ENCODE results near the gene KLHDC10.
A peak's percentile ranks its signal among the peaks of the same experiment; 100 is the strongest.
"Not testable (repeated sequence)": the region's sequence is repeated elsewhere in the genome, so short reads cannot be mapped to it uniquely, and the experiment has no call there.

KLHDC10 gene

DNA sequence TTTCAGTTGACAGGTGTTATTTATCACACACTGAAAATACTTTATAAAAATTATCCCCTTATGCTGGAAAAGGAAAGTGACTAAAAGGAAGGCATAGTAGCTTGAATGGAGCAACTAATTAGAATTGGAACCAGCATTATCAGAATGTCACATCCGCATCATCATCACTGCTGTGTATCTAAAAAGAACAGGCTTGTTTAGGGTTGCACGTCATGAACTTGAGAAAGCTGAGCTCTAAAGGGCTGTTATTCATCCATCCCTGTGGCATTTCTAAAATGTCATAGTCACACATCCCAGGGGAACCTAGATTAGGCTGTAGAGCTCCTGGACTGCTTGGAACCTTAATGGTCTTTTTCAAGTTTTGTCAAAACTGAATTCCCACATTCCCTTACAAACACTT is 54.4 kb downstream of the KLHDC10 start:
- Histone ChIP-seq H3K27me3 (ENCODE audit: control insufficient read depth, insufficient read depth, low read length) (no peaks in the 10 kb centered on the region), H3K27ac (ENCODE audit: low read depth, low read length) (no peak overlapping the region), H3K4me1 (ENCODE audit: control insufficient read depth, insufficient read depth, low read length) (no peaks in the 10 kb centered on the region), H3K9me3 (ENCODE audit: control insufficient read depth, insufficient read depth, low read length) (no peaks in the 10 kb centered on the region), H3K36me3 (ENCODE audit: control insufficient read depth, insufficient read depth, low read length) (peaks cover 76% of the 10 kb centered on the region), H3K9ac (ENCODE audit: low read depth, low read length) (no peak overlapping the region), H3K4me3 (ENCODE audit: low read depth, low read length) (no peak overlapping the region)

DNA sequence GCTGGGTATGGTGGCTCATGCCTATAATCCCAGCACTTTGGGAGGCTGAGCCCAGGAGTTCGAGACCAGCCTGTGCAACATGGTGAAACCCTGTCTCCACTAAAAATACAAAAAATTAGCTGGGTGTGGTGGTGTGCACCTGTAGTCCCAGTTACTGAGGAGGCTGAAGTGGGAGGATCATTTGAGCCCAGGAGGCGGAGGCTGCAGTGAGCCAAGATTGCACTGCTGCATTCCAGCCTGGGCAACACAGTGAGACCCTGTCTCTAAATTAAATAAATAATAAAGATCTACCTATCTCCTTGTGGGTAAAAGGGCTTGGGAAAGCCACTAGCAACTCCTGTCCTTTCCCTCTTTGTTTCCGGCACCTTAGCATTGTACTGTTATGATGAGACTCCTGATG is 56.5 kb downstream of the KLHDC10 start:
- H3K36me3 ChIP-seq (ENCODE audit: control insufficient read depth, insufficient read depth, low read length), result peaks cover 71% of the 10 kb centered on the region
- H3K27ac ChIP-seq (ENCODE audit: low read depth, low read length); H3K4me3 ChIP-seq (ENCODE audit: low read depth, low read length); H3K9ac ChIP-seq (ENCODE audit: low read depth, low read length); H3K9me3 ChIP-seq (ENCODE audit: control insufficient read depth, insufficient read depth, low read length); H3K4me1 ChIP-seq (ENCODE audit: control insufficient read depth, insufficient read depth, low read length); H3K27me3 ChIP-seq (ENCODE audit: control insufficient read depth, insufficient read depth, low read length): not testable (repeated sequence)

DNA sequence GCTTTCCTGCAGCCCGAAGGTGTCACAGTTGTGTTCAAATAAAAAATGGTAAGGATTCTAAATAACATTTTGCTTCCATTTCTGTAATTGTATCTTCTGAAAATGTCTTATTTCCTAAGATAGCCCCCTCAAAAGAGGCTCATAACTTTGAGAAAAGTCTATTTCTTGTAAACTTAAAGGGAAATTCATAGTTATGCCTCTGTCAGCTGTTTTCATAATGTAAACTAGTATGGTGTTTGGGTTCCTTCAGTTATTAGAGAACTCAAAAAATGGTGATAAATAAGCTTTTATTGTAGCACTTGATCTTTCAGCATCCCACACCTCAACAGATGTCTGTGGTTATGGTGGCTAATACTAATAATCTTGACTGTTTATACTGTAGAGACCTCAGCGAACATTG is 57.1 kb downstream of the KLHDC10 start:
- H3K36me3 ChIP-seq (ENCODE audit: control insufficient read depth, insufficient read depth, low read length), result peaks cover 65% of the 10 kb centered on the region
- H3K27ac ChIP-seq (ENCODE audit: low read depth, low read length), result no peak overlapping the region
- H3K4me1 ChIP-seq (ENCODE audit: control insufficient read depth, insufficient read depth, low read length), result peaks cover 8% of the 10 kb centered on the region; the same call in 1 of the 2 replicates
- no peaks in the 10 kb centered on the region for H3K9me3 ChIP-seq (ENCODE audit: control insufficient read depth, insufficient read depth, low read length)
- H3K9ac ChIP-seq (ENCODE audit: low read depth, low read length), result no peak overlapping the region
- H3K27me3 ChIP-seq (ENCODE audit: control insufficient read depth, insufficient read depth, low read length), result no peaks in the 10 kb centered on the region
- no peak overlapping the region for H3K4me3 ChIP-seq (ENCODE audit: low read depth, low read length)

DNA sequence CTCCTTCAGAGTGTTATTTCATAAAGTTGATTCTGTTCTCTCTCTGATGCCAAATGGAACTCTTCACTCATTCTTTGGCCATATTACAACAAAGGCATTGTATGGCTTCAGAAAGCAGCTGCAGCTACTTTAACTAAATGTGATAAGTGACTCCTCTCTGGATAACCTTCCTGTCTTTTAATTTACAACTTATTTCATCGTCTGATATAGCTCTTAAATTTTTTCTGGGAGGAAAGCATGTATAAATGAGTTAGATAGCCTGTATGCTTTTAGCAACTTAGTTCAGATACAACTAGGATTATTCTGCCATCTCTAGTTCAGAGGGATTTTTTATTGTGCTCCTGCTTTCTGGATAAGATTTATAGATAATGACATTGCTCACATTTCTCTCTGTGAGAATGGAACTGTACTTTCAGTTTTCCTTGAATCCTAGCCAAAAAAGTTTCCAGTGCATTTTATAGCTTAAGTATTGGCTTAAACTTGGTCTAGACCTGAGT is 57.5 kb downstream of the KLHDC10 start:
- H3K9me3 ChIP-seq (ENCODE audit: control insufficient read depth, insufficient read depth, low read length), result no peaks in the 10 kb centered on the region
- H3K27me3 ChIP-seq (ENCODE audit: control insufficient read depth, insufficient read depth, low read length), result no peaks in the 10 kb centered on the region
- H3K36me3 ChIP-seq (ENCODE audit: control insufficient read depth, insufficient read depth, low read length), result peaks cover 61% of the 10 kb centered on the region

DNA sequence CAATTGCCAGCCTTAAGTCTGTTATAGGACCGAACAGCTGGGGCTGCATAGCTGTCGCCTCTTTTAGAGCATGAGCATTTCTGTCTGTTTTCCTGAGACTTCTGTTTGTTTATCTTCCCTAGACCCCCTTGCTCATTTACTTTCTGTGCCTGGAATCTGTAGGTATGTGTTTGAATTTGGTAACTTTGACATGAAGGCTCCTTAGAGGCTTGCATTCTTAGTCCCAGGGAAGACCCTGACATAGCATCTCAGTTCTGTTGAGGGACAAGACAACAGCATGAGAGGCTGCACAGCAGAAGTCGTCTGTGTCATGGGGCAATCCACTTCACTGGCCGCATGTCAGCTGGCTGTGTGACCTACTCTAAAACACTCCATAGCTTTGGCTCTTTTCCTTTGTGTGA is 58.7 kb downstream of the KLHDC10 start:
- H3K36me3 ChIP-seq (ENCODE audit: control insufficient read depth, insufficient read depth, low read length), result peaks cover 52% of the 10 kb centered on the region
- H3K4me1 ChIP-seq (ENCODE audit: control insufficient read depth, insufficient read depth, low read length), result peaks cover 18% of the 10 kb centered on the region

More for the DNA sequence above, 57.5 kb downstream of the KLHDC10 start:
- no peak overlapping the region for H3K27ac ChIP-seq (ENCODE audit: low read depth, low read length)
- H3K9ac ChIP-seq (ENCODE audit: low read depth, low read length), result no peak overlapping the region
- H3K4me1 ChIP-seq (ENCODE audit: control insufficient read depth, insufficient read depth, low read length), result peaks cover 10% of the 10 kb centered on the region; the same call in 1 of the 2 replicates
- no peak overlapping the region for H3K4me3 ChIP-seq (ENCODE audit: low read depth, low read length)

DNA sequence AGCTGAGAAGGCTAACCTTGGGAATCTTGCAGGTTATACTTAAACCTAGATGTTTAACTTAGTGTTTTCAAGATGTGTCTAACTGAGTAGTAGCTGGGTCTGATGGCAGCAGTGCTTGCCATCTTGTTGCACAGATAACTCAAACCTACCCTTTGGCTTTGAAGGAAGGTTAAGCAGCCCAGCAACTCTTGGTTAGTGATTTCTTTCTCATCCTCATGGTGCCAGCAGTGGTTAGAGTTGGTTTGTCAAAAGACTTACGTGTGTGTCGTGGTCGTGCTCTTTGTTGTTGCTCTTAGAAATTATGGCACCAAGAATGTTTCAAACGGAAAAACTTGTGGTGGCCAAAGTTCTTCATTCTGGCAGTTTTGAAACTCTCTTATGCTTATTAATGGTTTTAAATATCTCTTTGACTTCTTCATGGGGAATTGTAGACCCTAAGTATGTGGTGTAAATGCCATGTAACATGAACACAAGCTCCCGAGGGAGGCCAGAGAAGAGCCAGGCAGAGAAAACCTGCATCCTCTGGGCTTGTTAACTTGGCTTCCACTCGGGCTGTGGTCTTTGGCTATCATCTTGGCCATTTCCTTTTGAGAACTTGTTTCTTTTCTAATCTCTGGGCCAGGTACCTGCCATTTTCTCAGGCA is 61.0 kb downstream of the KLHDC10 start:
- peaks cover 42% of the 10 kb centered on the region for H3K36me3 ChIP-seq (ENCODE audit: control insufficient read depth, insufficient read depth, low read length)

More for the DNA sequence above, 58.7 kb downstream of the KLHDC10 start:
- H3K27me3 ChIP-seq (ENCODE audit: control insufficient read depth, insufficient read depth, low read length), result no peaks in the 10 kb centered on the region
- H3K9ac ChIP-seq (ENCODE audit: low read depth, low read length), result no peak overlapping the region
- no peak overlapping the region for H3K4me3 ChIP-seq (ENCODE audit: low read depth, low read length)
- H3K9me3 ChIP-seq (ENCODE audit: control insufficient read depth, insufficient read depth, low read length), result no peaks in the 10 kb centered on the region
- H3K27ac ChIP-seq (ENCODE audit: low read depth, low read length), result no peak overlapping the region

DNA sequence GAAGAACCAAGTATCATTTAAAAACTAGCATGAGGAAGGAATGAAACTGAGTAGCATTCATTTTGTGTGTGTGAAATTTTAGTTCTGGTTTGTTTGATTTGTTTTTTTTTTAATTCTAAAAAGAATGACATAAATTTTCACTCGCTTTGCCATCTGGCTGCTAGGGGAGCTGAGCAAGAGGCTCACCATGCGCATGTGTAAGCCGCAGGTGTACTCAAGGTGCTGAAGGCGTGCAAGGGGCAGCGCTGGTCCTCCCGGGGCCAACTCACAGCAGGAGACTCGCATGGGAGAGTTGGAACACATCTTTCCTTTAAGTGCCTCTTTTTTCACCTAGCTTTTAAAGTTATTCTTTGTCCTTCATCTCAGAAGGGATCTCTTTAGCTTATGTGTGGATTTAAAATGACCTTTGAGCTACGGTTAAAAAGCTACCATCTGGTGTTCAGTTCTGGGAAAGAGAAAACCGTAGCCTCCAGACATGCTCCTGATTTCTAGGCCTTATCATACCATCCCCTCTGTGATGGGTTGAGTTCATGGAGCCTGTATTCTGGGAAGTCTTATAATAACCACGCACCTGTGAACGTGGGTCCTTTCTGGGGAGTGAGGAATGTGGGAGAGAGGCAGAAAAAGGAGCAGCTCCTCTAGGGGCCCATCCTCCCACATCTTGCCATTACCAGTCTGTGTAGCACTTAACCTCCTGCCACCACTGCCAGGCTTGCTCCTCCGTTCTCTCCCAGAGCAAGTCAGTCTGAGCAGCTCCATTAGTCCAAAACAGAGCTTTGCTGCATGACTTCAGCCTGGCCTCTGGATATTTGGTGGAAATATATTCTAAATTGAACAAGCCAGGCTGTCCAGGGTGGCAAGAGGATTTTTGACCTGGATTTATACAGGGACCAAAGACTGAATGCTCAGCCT is 61.9 kb downstream of the KLHDC10 start:
- H3K27ac ChIP-seq (ENCODE audit: low read depth, low read length), result no peak overlapping the region
- peaks cover 39% of the 10 kb centered on the region for H3K36me3 ChIP-seq (ENCODE audit: control insufficient read depth, insufficient read depth, low read length)
- no peaks in the 10 kb centered on the region for H3K27me3 ChIP-seq (ENCODE audit: control insufficient read depth, insufficient read depth, low read length)
- H3K4me1 ChIP-seq (ENCODE audit: control insufficient read depth, insufficient read depth, low read length), result peaks cover 23% of the 10 kb centered on the region
- H3K9ac ChIP-seq (ENCODE audit: low read depth, low read length), result no peak overlapping the region
- H3K4me3 ChIP-seq (ENCODE audit: low read depth, low read length), result no peak overlapping the region
- H3K9me3 ChIP-seq (ENCODE audit: control insufficient read depth, insufficient read depth, low read length), result no peaks in the 10 kb centered on the region

More for the DNA sequence above, 61.0 kb downstream of the KLHDC10 start:
- no peak overlapping the region for H3K27ac ChIP-seq (ENCODE audit: low read depth, low read length)
- H3K9ac ChIP-seq (ENCODE audit: low read depth, low read length), result no peak overlapping the region
- no peaks in the 10 kb centered on the region for H3K27me3 ChIP-seq (ENCODE audit: control insufficient read depth, insufficient read depth, low read length)
- peaks cover 23% of the 10 kb centered on the region for H3K4me1 ChIP-seq (ENCODE audit: control insufficient read depth, insufficient read depth, low read length)
- H3K9me3 ChIP-seq (ENCODE audit: control insufficient read depth, insufficient read depth, low read length), result no peaks in the 10 kb centered on the region
- H3K4me3 ChIP-seq (ENCODE audit: low read depth, low read length), result no peak overlapping the region

DNA sequence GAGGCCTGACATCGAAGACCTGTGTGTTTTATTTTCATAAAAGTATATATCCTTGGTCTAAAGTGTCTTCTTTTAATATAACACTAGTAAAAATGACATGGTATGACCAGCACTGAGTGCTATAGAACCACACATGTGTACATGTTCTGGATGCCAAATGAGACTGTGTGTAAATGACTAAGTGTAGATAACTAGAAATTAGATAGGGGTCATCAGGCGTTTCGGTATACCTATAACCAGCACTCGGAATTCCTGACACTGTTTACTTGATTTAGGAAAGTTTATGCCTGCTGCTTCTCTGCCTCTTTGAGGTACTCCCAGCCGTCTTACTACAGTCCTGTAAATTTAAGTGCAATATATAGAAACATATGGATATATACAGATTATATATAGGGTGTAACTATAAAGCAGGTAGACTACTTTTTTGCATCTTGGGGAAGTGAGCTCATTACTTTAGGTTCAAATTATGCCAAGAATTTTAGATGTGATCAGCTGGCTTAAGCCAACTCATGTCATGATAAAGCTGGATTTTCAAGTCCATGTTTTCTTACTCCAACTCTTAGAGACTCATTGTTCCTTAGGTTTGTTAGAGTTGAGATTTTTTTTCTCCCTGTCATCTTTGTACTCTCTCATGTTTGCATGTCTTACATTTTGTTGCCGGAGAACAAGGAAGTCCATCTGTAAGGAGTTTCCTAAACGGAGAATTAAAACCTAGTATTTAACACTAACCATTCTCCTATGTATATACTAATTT is 62.9 kb downstream of the KLHDC10 start:
- Histone ChIP-seq H3K9me3 (ENCODE audit: control insufficient read depth, insufficient read depth, low read length) (no peaks in the 10 kb centered on the region), H3K4me1 (ENCODE audit: control insufficient read depth, insufficient read depth, low read length) (peaks cover 23% of the 10 kb centered on the region), H3K27me3 (ENCODE audit: control insufficient read depth, insufficient read depth, low read length) (no peaks in the 10 kb centered on the region), H3K4me3 (ENCODE audit: low read depth, low read length) (no peak overlapping the region), H3K27ac (ENCODE audit: low read depth, low read length) (no peak overlapping the region), H3K9ac (ENCODE audit: low read depth, low read length) (no peak overlapping the region), H3K36me3 (ENCODE audit: control insufficient read depth, insufficient read depth, low read length) (peaks cover 30% of the 10 kb centered on the region)

DNA sequence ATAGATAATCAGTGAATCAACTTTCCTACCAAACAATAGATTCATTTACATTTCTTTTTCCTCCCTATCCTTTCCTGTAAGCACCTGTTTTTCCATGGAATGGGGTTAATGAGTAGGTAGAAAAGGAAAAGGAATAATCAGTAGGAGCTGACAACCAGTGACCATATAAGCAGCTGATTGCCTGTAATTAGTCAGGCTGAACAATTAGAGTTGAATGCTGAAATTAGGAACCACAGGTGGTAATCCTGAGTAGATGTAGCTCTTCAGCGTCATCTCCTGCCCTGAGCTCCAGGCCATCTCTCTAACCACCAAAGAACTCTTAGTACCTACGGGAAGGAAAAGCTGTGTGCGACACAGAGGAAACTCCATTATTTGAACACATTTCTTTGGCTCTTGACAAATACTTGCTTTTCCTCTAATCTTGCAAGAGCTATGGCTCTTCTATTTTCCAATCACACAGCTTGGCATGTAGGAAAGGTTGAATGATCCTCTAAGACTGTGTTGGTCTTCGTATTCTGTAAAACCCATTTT is 63.8 kb downstream of the KLHDC10 start:
- H3K27ac ChIP-seq (ENCODE audit: low read depth, low read length), result peak overlapping the region; percentile 3
- peaks cover 26% of the 10 kb centered on the region for H3K36me3 ChIP-seq (ENCODE audit: control insufficient read depth, insufficient read depth, low read length)
- H3K4me3 ChIP-seq (ENCODE audit: low read depth, low read length), result no peak overlapping the region
- H3K9ac ChIP-seq (ENCODE audit: low read depth, low read length), result no peak overlapping the region
- H3K4me1 ChIP-seq (ENCODE audit: control insufficient read depth, insufficient read depth, low read length), result peaks cover 23% of the 10 kb centered on the region
- H3K27me3 ChIP-seq (ENCODE audit: control insufficient read depth, insufficient read depth, low read length), result no peaks in the 10 kb centered on the region
- no peaks in the 10 kb centered on the region for H3K9me3 ChIP-seq (ENCODE audit: control insufficient read depth, insufficient read depth, low read length)

DNA sequence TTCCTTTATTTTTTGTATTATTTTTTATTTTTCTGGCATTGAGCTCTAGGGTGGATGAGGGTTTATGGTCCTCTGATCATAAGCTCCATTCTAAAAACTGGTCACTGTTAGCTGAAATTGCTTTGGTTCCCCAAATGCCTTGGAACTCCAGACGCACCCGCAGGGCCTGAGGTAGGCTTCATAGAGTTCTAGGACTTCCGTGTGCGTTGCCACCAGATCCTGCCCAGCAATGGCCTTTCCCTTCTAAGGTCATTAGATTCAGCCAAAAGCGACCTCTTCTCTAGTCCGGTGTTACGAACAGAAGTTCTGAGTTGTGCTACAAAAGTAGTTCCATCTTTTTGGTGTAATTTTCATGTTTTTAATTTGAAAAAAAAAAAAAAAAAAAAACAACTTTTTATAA is 64.4 kb downstream of the KLHDC10 start:
- no peak overlapping the region for H3K4me3 ChIP-seq (ENCODE audit: low read depth, low read length)
- no peaks in the 10 kb centered on the region for H3K9me3 ChIP-seq (ENCODE audit: control insufficient read depth, insufficient read depth, low read length)
- no peak overlapping the region for H3K27ac ChIP-seq (ENCODE audit: low read depth, low read length)
- H3K9ac ChIP-seq (ENCODE audit: low read depth, low read length), result no peak overlapping the region
- no peaks in the 10 kb centered on the region for H3K27me3 ChIP-seq (ENCODE audit: control insufficient read depth, insufficient read depth, low read length)
- peaks cover 23% of the 10 kb centered on the region for H3K4me1 ChIP-seq (ENCODE audit: control insufficient read depth, insufficient read depth, low read length)
- peaks cover 20% of the 10 kb centered on the region for H3K36me3 ChIP-seq (ENCODE audit: control insufficient read depth, insufficient read depth, low read length)
